Karpas-422 (cell line): ENCODE measurements around the gene DPH2. TPM values are rescaled to one million over a fixed set of nuclear protein-coding genes. Genes with fewer than 3 reads are reported as not detected.

ENCODE experiments used
- DNase-seq: peaks from one replicate; pipeline ENCODE4 v3.0.0-alpha.2; 2015
- H2AFZ ChIP-seq: fragments of 200-600 bp; sonication (generic); 2 replicates; pipeline ENCODE4 v1.6.1; 2014; ENCODE audit warnings: antibody characterized with exemption, low read length, mixed read lengths
- H3K27ac ChIP-seq: fragments of 200-600 bp; sonication (generic); 2 replicates; pipeline ENCODE4 v1.5.1; 2014; ENCODE audit warnings: mild to moderate bottlenecking, low read length, moderate library complexity
- H3K27me3 ChIP-seq: fragments of 200-600 bp; sonication (generic); 2 replicates; pipeline ENCODE4 v1.6.1; 2014; ENCODE audit warnings: low read length, mixed read lengths
- H3K36me3 ChIP-seq: fragments of 200-600 bp; sonication (generic); 2 replicates; pipeline ENCODE4 v1.6.1; 2014; ENCODE audit warnings: low read length, mixed read lengths; ENCODE audit not compliant: insufficient read depth
- H3K4me1 ChIP-seq: fragments of 200-600 bp; sonication (generic); 2 replicates; pipeline ENCODE4 v1.6.1; 2014; ENCODE audit warnings: mild to moderate bottlenecking, low read length, mixed read lengths
- H3K4me2 ChIP-seq: fragments of 200-600 bp; sonication (generic); 2 replicates; pipeline ENCODE4 v1.6.1; 2014; ENCODE audit warnings: low read length, low read depth, mild to moderate bottlenecking; ENCODE audit not compliant: poor library complexity, severe bottlenecking
- H3K4me3 ChIP-seq: fragments of 200-600 bp; sonication (generic); 2 replicates; pipeline ENCODE4 v1.5.1; 2014; ENCODE audit warnings: mild to moderate bottlenecking, antibody characterized with exemption, low read length, mixed read lengths
- H3K79me2 ChIP-seq: fragments of 200-600 bp; sonication (generic); 2 replicates; pipeline ENCODE4 v1.6.1; 2014; ENCODE audit warnings: mild to moderate bottlenecking, low read length, mixed read lengths
- H3K9ac ChIP-seq: fragments of 200-600 bp; sonication (generic); 2 replicates; pipeline ENCODE4 v1.6.0; 2014; ENCODE audit warnings: low read length
- H3K9me2 ChIP-seq: fragments of 200-600 bp; sonication (generic), shearing (Covaris generic); replicated peaks from 2 replicates; pipeline ENCODE4 v1.6.0; 2014; ENCODE audit warnings: mild to moderate bottlenecking, low read length, moderate library complexity; ENCODE audit not compliant: insufficient read depth
- H3K9me3 ChIP-seq: fragments of 300-700, 200-600 bp; sonication (generic); 2 replicates; pipeline ENCODE4 v1.6.1; 2014; ENCODE audit warnings: low read length, mixed read lengths
- H4K20me1 ChIP-seq: fragments of 200-600 bp; sonication (generic); 2 replicates; pipeline ENCODE4 v1.6.1; 2014; ENCODE audit warnings: mild to moderate bottlenecking, antibody characterized with exemption, low read length, low read depth; ENCODE audit not compliant: insufficient read depth
- total RNA-seq: library from RNA; depleted of rRNA; stranded (reverse); fragments of >200 nt; shearing (Covaris generic); gene quantifications from 2 replicates; pipeline ENCODE4 v1.2.3, GENCODE V29; 2014; ENCODE audit warnings: low replicate concordance

The DPH2 gene
- total RNA-seq, 1 experiment from 2014 or later, result 42.2 TPM

DNA sequence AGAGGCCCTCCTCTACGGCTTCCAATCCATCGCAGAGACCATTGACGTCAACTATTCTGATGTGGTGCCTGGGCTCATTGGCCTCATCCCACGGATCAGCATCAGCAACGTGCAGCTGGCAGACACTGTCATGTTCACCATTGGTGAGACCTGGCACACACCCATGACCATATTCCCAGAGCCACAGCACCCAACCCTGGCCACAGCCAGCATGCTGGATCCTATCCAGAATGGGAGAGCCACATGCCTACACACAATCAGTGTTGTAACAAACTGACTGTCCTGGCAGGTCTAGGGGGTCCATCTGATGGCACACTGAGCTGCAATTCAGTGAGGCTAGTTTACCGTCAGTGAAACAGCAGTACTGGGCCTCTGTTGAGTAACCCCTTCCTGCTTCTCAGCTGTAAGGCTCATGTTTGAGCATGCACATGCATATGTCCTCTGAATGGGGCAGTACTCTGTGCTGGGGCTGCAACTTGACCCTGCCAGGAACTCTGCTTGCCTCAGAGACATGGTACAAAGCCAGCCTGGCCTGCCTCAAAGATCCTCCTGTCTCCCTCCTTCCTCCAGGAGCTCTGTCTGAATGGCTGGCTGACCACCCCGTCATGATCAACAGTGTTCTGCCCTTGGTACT is 12.3 kb upstream of the DPH2 start:
- H3K36me3 ChIP-seq, result no peaks in the 10 kb centered on the region; the same call in 1 of the 2 replicates
- DNase-seq, result no peak
- H3K9ac ChIP-seq, result no peak overlapping the region
- H2AFZ ChIP-seq, result no peak overlapping the region
- no peak overlapping the region for H3K27ac ChIP-seq
- no peaks in the 10 kb centered on the region for H4K20me1 ChIP-seq
- peaks cover 21% of the 10 kb centered on the region for H3K79me2 ChIP-seq
- peaks cover 12% of the 10 kb centered on the region for H3K4me1 ChIP-seq
- H3K27me3 ChIP-seq, result no peaks in the 10 kb centered on the region
- H3K9me3 ChIP-seq, result no peaks in the 10 kb centered on the region
- no peaks in the 10 kb centered on the region for H3K9me2 ChIP-seq
- H3K4me3 ChIP-seq, result no peak overlapping the region
- no peak overlapping the region for H3K4me2 ChIP-seq

- no peak overlapping the region for H3K4me3 ChIP-seq
- H2AFZ ChIP-seq, result no peak overlapping the region
- no peaks in the 10 kb centered on the region for H3K9me3 ChIP-seq
- H4K20me1 ChIP-seq, result no peaks in the 10 kb centered on the region
- no peak overlapping the region for H3K27ac ChIP-seq
- H3K27me3 ChIP-seq, result no peaks in the 10 kb centered on the region
- peaks cover 1% of the 10 kb centered on the region for H3K4me1 ChIP-seq
- DNase-seq, result no peak
- no peaks in the 10 kb centered on the region; the same call in 1 of the 2 replicates for H3K36me3 ChIP-seq
- H3K9ac ChIP-seq, result no peak overlapping the region
- H3K9me2 ChIP-seq, result no peaks in the 10 kb centered on the region
- H3K79me2 ChIP-seq, result peaks cover 14% of the 10 kb centered on the region
- H3K4me2 ChIP-seq, result no peak overlapping the region
These were observed 11.2 kb upstream of the DPH2 start for GRCh38 chr1:43958351-43959255.

- no peaks in the 10 kb centered on the region; the same call in 1 of the 2 replicates for H3K36me3 ChIP-seq
- no peaks in the 10 kb centered on the region for H3K9me2 ChIP-seq
- H3K27me3 ChIP-seq, result no peaks in the 10 kb centered on the region
- H3K4me2 ChIP-seq, result no peak overlapping the region
- no peak overlapping the region for H2AFZ ChIP-seq
- H3K4me1 ChIP-seq, result no peaks in the 10 kb centered on the region
- no peaks in the 10 kb centered on the region for H4K20me1 ChIP-seq
- no peak overlapping the region for H3K4me3 ChIP-seq
- H3K9ac ChIP-seq, result no peak overlapping the region
- H3K9me3 ChIP-seq, result no peaks in the 10 kb centered on the region
- no peak overlapping the region for H3K27ac ChIP-seq
- no peaks in the 10 kb centered on the region for H3K79me2 ChIP-seq
- no peak for DNase-seq
These were observed 9.0 kb upstream of the DPH2 start for GRCh38 chr1:43960798-43961197.

DNA sequence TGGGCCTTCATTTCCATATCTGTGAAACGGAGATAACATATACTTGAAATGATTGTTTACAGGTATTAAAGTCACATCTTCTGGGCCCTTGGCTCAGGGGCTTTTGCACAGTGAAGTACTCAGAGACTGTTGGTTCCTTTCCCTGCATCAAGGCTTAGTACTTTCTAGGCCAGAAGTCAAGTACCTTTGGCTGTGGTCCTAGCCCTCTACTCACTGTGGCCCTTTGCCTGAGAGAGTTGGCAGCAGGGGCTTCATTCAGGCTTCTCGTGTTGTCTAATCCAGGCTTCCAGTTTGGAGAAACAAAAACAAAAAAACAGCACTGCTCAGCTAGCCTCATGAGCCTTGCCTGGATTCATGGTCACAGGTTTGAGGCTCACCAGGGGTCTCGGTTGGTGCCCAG is 8.1 kb upstream of the DPH2 start:
- Histone ChIP-seq H3K4me3 (no peak overlapping the region), H3K4me1 (no peaks in the 10 kb centered on the region), H2AFZ (no peak overlapping the region), H3K36me3 (no peaks in the 10 kb centered on the region; the same call in 1 of the 2 replicates), H3K79me2 (no peaks in the 10 kb centered on the region), H3K9me2 (no peaks in the 10 kb centered on the region), H3K9me3 (no peaks in the 10 kb centered on the region), H3K27ac (no peak overlapping the region), H3K4me2 (no peak overlapping the region), H3K9ac (no peak overlapping the region), H4K20me1 (no peaks in the 10 kb centered on the region), H3K27me3 (no peaks in the 10 kb centered on the region)
- DNase-seq, result no peak

GRCh38 chr1:43962324-43962723 is 7.5 kb upstream of the DPH2 start:
- no peaks in the 10 kb centered on the region for H4K20me1 ChIP-seq
- no peak overlapping the region for H3K27ac ChIP-seq
- H3K4me2 ChIP-seq, result no peak overlapping the region
- no peak overlapping the region for H3K9ac ChIP-seq
- H3K27me3 ChIP-seq, result no peaks in the 10 kb centered on the region
- no peaks in the 10 kb centered on the region for H3K9me2 ChIP-seq
- H2AFZ ChIP-seq, result no peak overlapping the region
- no peak for DNase-seq
- no peaks in the 10 kb centered on the region for H3K4me1 ChIP-seq
- no peaks in the 10 kb centered on the region for H3K9me3 ChIP-seq
- H3K4me3 ChIP-seq, result no peak overlapping the region
- no peaks in the 10 kb centered on the region; the same call in 1 of the 2 replicates for H3K36me3 ChIP-seq
- no peaks in the 10 kb centered on the region for H3K79me2 ChIP-seq

DNA sequence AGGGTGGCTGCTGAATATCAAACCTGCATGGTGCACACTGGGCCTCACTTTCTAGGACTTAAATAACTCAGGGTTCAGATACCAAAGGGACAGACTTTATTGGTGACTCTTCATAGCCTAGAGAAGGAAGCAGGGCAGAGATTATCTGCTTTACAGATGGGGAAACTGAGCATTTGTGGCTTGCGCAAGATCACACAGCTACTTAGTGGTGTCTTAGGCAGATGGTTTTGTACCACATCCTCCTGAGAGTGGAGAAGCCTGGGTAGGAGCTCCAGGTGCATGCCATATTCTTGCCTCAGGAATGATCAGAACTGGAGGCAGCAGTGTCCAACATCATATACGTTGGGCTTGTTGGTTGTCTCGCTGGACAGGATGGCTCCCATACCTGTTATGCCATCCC is 6.8 kb upstream of the DPH2 start:
- no peaks in the 10 kb centered on the region for H3K9me2 ChIP-seq
- no peaks in the 10 kb centered on the region for H3K27me3 ChIP-seq
- no peaks in the 10 kb centered on the region for H3K4me1 ChIP-seq
- no peak overlapping the region for H3K9ac ChIP-seq
- no peak overlapping the region for H2AFZ ChIP-seq
- no peak for DNase-seq
- no peak overlapping the region for H3K4me2 ChIP-seq
- H3K79me2 ChIP-seq, result no peaks in the 10 kb centered on the region
- H3K36me3 ChIP-seq, result no peaks in the 10 kb centered on the region; the same call in 1 of the 2 replicates
- H3K4me3 ChIP-seq, result no peak overlapping the region
- H3K27ac ChIP-seq, result no peak overlapping the region
- H4K20me1 ChIP-seq, result no peaks in the 10 kb centered on the region
- no peaks in the 10 kb centered on the region for H3K9me3 ChIP-seq

GRCh38 chr1:43963890-43964289 is 5.9 kb upstream of the DPH2 start:
- H3K36me3 ChIP-seq, result no peaks in the 10 kb centered on the region
- H3K4me2 ChIP-seq, result no peak overlapping the region
- H3K9me3 ChIP-seq, result no peaks in the 10 kb centered on the region
- H3K9me2 ChIP-seq, result no peaks in the 10 kb centered on the region
- no peaks in the 10 kb centered on the region for H3K4me1 ChIP-seq
- no peak overlapping the region for H3K9ac ChIP-seq
- no peaks in the 10 kb centered on the region for H4K20me1 ChIP-seq
- H2AFZ ChIP-seq, result no peak overlapping the region
- no peaks in the 10 kb centered on the region for H3K27me3 ChIP-seq
- DNase-seq, result no peak
- no peak overlapping the region for H3K4me3 ChIP-seq
- H3K27ac ChIP-seq, result no peak overlapping the region
- no peaks in the 10 kb centered on the region for H3K79me2 ChIP-seq

- H3K4me3 ChIP-seq, result no peak overlapping the region
- H3K4me2 ChIP-seq, result no peak overlapping the region
- no peak overlapping the region for H3K27ac ChIP-seq
- no peak for DNase-seq
- H3K9me2 ChIP-seq, result no peaks in the 10 kb centered on the region
- H4K20me1 ChIP-seq, result 0 out of 2 replicates have a peak, but pooled peaks cover 2% of the 10 kb centered on the region
- H3K9me3 ChIP-seq, result no peaks in the 10 kb centered on the region
- peaks cover 4% of the 10 kb centered on the region for H3K4me1 ChIP-seq
- no peaks in the 10 kb centered on the region for H3K36me3 ChIP-seq
- no peak overlapping the region for H2AFZ ChIP-seq
- H3K27me3 ChIP-seq, result no peaks in the 10 kb centered on the region
- H3K9ac ChIP-seq, result no peak overlapping the region
- H3K79me2 ChIP-seq, result peaks cover 4% of the 10 kb centered on the region
These were observed 4.5 kb upstream of the DPH2 start for GRCh38 chr1:43965316-43965715.
